IMR-90 (cell line): ENCODE measurements around the gene RFTN1. TPM values are rescaled to one million over a fixed set of nuclear protein-coding genes. Genes with fewer than 3 reads are reported as not detected.

Experiments used
- ATAC-seq: fragments of 200-7000 bp; cut with Tn5 transposase; 2 replicates; pipeline ENCODE4 v1.9.1; 2020; ENCODE audit warnings: low read depth, mild to moderate bottlenecking, moderate library complexity
- BruUV-seq: library from RNA; stranded (reverse); fragments of 400-500 nt; replicated peaks from 2 replicates; lab custom pipeline; 2021; lab: Mats Ljungman, UMichigan
- CTCF ChIA-PET: fragments of 300-600 bp; formaldehyde crosslinking; extraction: SDS; loops from one replicate; lab custom pipeline; 2021; ENCODE audit warnings: antibody characterized with exemption; lab: Yijun Ruan, JAX
- POLR2A ChIA-PET: fragments of 300-600 bp; sonication (Branson Sonifier 250); formaldehyde crosslinking; loops from one replicate; lab custom pipeline; 2022; ENCODE audit warnings: antibody characterized with exemption; ENCODE audit not compliant: unreplicated experiment; lab: Charles Lee
- DNase-seq: peaks from one replicate; pipeline ENCODE4 v3.0.0; 2013
- H2AFZ ChIP-seq: replicated peaks from 2 replicates; pipeline ENCODE3; 2013; ENCODE audit warnings: low read length, mild to moderate bottlenecking; ENCODE audit not compliant: poor library complexity
- H2AK5ac ChIP-seq: 2 replicates; pipeline ENCODE4 v1.6.1; 2013; ENCODE audit warnings: low read depth, low read length, inconsistent platforms
- H2AK9ac ChIP-seq: replicated peaks from 2 replicates; pipeline ENCODE3; 2013; ENCODE audit warnings: mild to moderate bottlenecking, low read depth, low read length, moderate library complexity; ENCODE audit not compliant: poor library complexity
- H2BK120ac ChIP-seq: 2 replicates; pipeline ENCODE4 v1.6.1; 2013; ENCODE audit warnings: low read depth, low read length, inconsistent platforms
- H2BK15ac ChIP-seq: 3 replicates; pipeline ENCODE4 v1.6.1; 2013; ENCODE audit warnings: low read depth, low read length, inconsistent platforms
- H2BK20ac ChIP-seq: 2 replicates; pipeline ENCODE4 v1.6.1; 2013; ENCODE audit warnings: low read depth, mild to moderate bottlenecking, inconsistent platforms, low read length, moderate library complexity
- H2BK5ac ChIP-seq: 2 replicates; pipeline ENCODE4 v1.6.1; 2013; ENCODE audit warnings: mild to moderate bottlenecking, low read depth, low read length, inconsistent platforms; ENCODE audit not compliant: poor library complexity, severe bottlenecking
- H3K14ac ChIP-seq: replicated peaks from 2 replicates; pipeline ENCODE4 v1.6.1; 2013; ENCODE audit warnings: low read depth, low read length, inconsistent platforms
- H3K18ac ChIP-seq: 2 replicates; pipeline ENCODE4 v1.6.1; 2013; ENCODE audit warnings: low read depth, low read length, control low read depth
- H3K23ac ChIP-seq: 2 replicates; pipeline ENCODE4 v1.6.1; 2013; ENCODE audit warnings: low read depth, low read length, inconsistent platforms
- H3K27ac ChIP-seq: 2 replicates; pipeline ENCODE4 v1.5.1; 2013; ENCODE audit warnings: mild to moderate bottlenecking, control low read depth, low read length; ENCODE audit not compliant: insufficient read depth
- H3K27me3 ChIP-seq: 2 replicates; pipeline ENCODE4 v1.6.1; 2013; ENCODE audit warnings: low read length; ENCODE audit not compliant: control insufficient read depth, insufficient read depth
- H3K36me3 ChIP-seq: 2 replicates; pipeline ENCODE4 v1.6.1; 2013; ENCODE audit warnings: low read length, mixed read lengths; ENCODE audit not compliant: control insufficient read depth, insufficient read depth
- H3K4ac ChIP-seq: 2 replicates; pipeline ENCODE4 v1.6.1; 2013; ENCODE audit warnings: low read depth, low read length, inconsistent platforms
- H3K4me1 ChIP-seq: 2 replicates; pipeline ENCODE4 v1.6.1; 2013; ENCODE audit warnings: low read length, mixed read lengths; ENCODE audit not compliant: control insufficient read depth, insufficient read depth
- H3K4me2 ChIP-seq: 2 replicates; pipeline ENCODE4 v1.6.1; 2013; ENCODE audit warnings: low read depth, mild to moderate bottlenecking, control low read depth, low read length, moderate library complexity
- H3K4me3 ChIP-seq: 2 replicates; pipeline ENCODE4 v1.5.1; 2013; ENCODE audit warnings: low read depth, mild to moderate bottlenecking, control low read depth, low read length, moderate library complexity; ENCODE audit not compliant: insufficient read depth
- H3K56ac ChIP-seq: 2 replicates; pipeline ENCODE4 v1.6.1; 2013; ENCODE audit warnings: low read length, inconsistent platforms; ENCODE audit not compliant: insufficient read depth; ENCODE audit errors: extremely low read depth
- H3K79me1 ChIP-seq, 2 experiments: 2 replicates each; pipeline ENCODE4 v1.6.1; 2013; ENCODE audit warnings: low read length in 2 of 2, inconsistent platforms in 1 of 2, low read depth in 1 of 2
- H3K9ac ChIP-seq: 2 replicates; pipeline ENCODE4 v1.6.1; 2013; ENCODE audit warnings: low read depth, low read length, control low read depth
- H3K9me1 ChIP-seq: 2 replicates; pipeline ENCODE4 v1.6.1; 2013; ENCODE audit warnings: low read length, inconsistent platforms; ENCODE audit not compliant: insufficient read depth
- H3K9me3 ChIP-seq: 2 replicates; pipeline ENCODE4 v1.6.1; 2013; ENCODE audit warnings: low read length; ENCODE audit not compliant: control insufficient read depth, insufficient read depth
- H4K20me1 ChIP-seq: 2 replicates; pipeline ENCODE4 v1.6.1; 2013; ENCODE audit warnings: low read length, inconsistent platforms; ENCODE audit not compliant: insufficient read depth
- H4K5ac ChIP-seq: 2 replicates; pipeline ENCODE4 v1.6.1; 2013; ENCODE audit warnings: mild to moderate bottlenecking, low read depth, low read length, control low read depth
- H4K8ac ChIP-seq, 2 experiments: 2 replicates each; pipeline ENCODE4 v1.6.1; 2013; ENCODE audit warnings: low read depth in 2 of 2, low read length in 2 of 2, control low read depth in 1 of 2, inconsistent platforms in 1 of 2
- H4K91ac ChIP-seq: 2 replicates; pipeline ENCODE4 v1.6.1; 2013; ENCODE audit warnings: low read depth, low read length, inconsistent platforms; ENCODE audit not compliant: insufficient read depth
- BHLHE40 ChIP-seq: fragments of 150-350 bp; IDR thresholded peaks from 2 replicates; pipeline ENCODE4 v1.6.1; 2016; ENCODE audit warnings: mild to moderate bottlenecking, low read depth, low read length
- CEBPB ChIP-seq: IDR thresholded peaks from 2 replicates; pipeline ENCODE4 v1.6.1; 2012; ENCODE audit warnings: low read depth, low read length, improper control_type of control experiment
- CHD1 ChIP-seq: IDR thresholded peaks from 2 replicates; pipeline ENCODE4 v1.6.1; 2012; ENCODE audit warnings: low read depth, low read length, improper control_type of control experiment
- CTCF ChIP-seq: conservative IDR thresholded peaks from 2 replicates; pipeline ENCODE4 v1.5.1; 2012; ENCODE audit warnings: mild to moderate bottlenecking, low read depth, low read length, improper control_type of control experiment
- ELK1 ChIP-seq: fragments of 150-350 bp; IDR thresholded peaks from 2 replicates; pipeline ENCODE4 v1.6.1; 2016; ENCODE audit warnings: low read depth, mild to moderate bottlenecking, low read length, moderate library complexity, borderline replicate concordance
- FOS ChIP-seq: fragments of 150-350 bp; IDR thresholded peaks from 2 replicates; pipeline ENCODE4 v1.6.1; 2016; ENCODE audit warnings: low read depth, low read length
- MAFK ChIP-seq: IDR thresholded peaks from 2 replicates; pipeline ENCODE4 v1.6.1; 2012; ENCODE audit warnings: low read depth, low read length, improper control_type of control experiment
- MAZ ChIP-seq: IDR thresholded peaks from 2 replicates; pipeline ENCODE4 v1.6.1; 2012; ENCODE audit warnings: low read depth, mild to moderate bottlenecking, low read length, improper control_type of control experiment, moderate library complexity, borderline replicate concordance
- MXI1 ChIP-seq: IDR thresholded peaks from 2 replicates; pipeline ENCODE4 v1.6.1; 2012; ENCODE audit warnings: low read depth, mild to moderate bottlenecking, low read length, moderate library complexity, borderline replicate concordance
- NFE2L2 ChIP-seq: fragments of 150-350 bp; IDR thresholded peaks from 2 replicates; pipeline ENCODE4 v1.6.1; 2016; ENCODE audit warnings: low read depth, mild to moderate bottlenecking, low read length
- POLR2A ChIP-seq: IDR thresholded peaks from 2 replicates; pipeline ENCODE4 v1.6.1; 2012; ENCODE audit warnings: mild to moderate bottlenecking, low read depth, low read length
- RAD21 ChIP-seq: IDR thresholded peaks from 2 replicates; pipeline ENCODE4 v1.6.1; 2012; ENCODE audit warnings: low read length, improper control_type of control experiment
- RCOR1 ChIP-seq: IDR thresholded peaks from 2 replicates; pipeline ENCODE4 v1.6.1; 2012; ENCODE audit warnings: mild to moderate bottlenecking, low read length, improper control_type of control experiment; ENCODE audit not compliant: insufficient replicate concordance
- RFX5 ChIP-seq: IDR thresholded peaks from 2 replicates; pipeline ENCODE4 v1.8.0; 2012; ENCODE audit warnings: low read depth, mild to moderate bottlenecking, low read length, moderate library complexity
- USF2 ChIP-seq: fragments of 150-350 bp; IDR thresholded peaks from 2 replicates; pipeline ENCODE4 v1.6.1; 2017; ENCODE audit warnings: mild to moderate bottlenecking, antibody characterized with exemption, low read length, low read depth
- WGBS, 2 experiments: methylation state at CpG; one replicate each; pipeline versions ENCODE4 v1.1.5 to v1.1.7; 2013; ENCODE audit warnings: missing lambda C conversion rate in 2 of 2; ENCODE audit not compliant: insufficient read length in 1 of 2; ENCODE audit errors: extremely low coverage in 2 of 2; 5-methylcytosine and 5-hydroxymethylcytosine counted together
- dilution Hi-C: fragments of 300-500 bp; cut with HindIII; formaldehyde crosslinking; loops from one replicate; pipeline ENCODE4 v1.14.3; 2018; ENCODE audit warnings: low sequenced_read_pairs; ENCODE audit not compliant: unreplicated experiment
- in situ Hi-C: fragments of 300-500 bp; cut with MboI; formaldehyde crosslinking; loops from 3 replicates; pipeline ENCODE4 v1.14.3; 2019; ENCODE audit warnings: low sequenced_read_pairs, inconsistent platforms, mixed read lengths
- intact Hi-C: fragments of 100-400 bp; cut with micrococcal nuclease; formaldehyde crosslinking; loops from 2 replicates; pipeline ENCODE4 v1.10.0; 2022
- polyA plus RNA-seq, 3 experiments: library from polyadenylated mRNA; depleted of rRNA; stranded (reverse); fragments of >200 nt; gene quantifications; 2 replicates each; pipeline ENCODE4 v1.2.3, GENCODE V29; 2012; ENCODE audit warnings: low replicate concordance in 1 of 3
- total RNA-seq: library from RNA; depleted of rRNA; stranded (reverse); fragments of >200 nt; gene quantifications from 2 replicates; pipeline ENCODE4 v1.2.3, GENCODE V29; 2012

Gene RFTN1
- total and polyA plus RNA-seq, 2 of the 4 experiments (the other 2 are of a cell fraction): 45.0 to 52.0 TPM

- DNase-seq (no peak), ATAC-seq (no peak)
- ChIA-PET POLR2A (no interaction called here), CTCF (no interaction called here)
- in situ Hi-C loops (no loop called here), dilution Hi-C loops (no loop called here), intact Hi-C loops (no loop called here)
- peaks cover 33 to 52% of the 10 kb centered on the region in 2 experiments for H3K79me1 ChIP-seq
- TF ChIP-seq ELK1 (no peak), MAZ (no peak), POLR2A (no peak), CTCF (no peak), FOS (no peak), RCOR1 (no peak), MAFK (no peak), CHD1 (no peak), USF2 (no peak), CEBPB (no peak), RAD21 (no peak), BHLHE40 (no peak), NFE2L2 (no peak), MXI1 (no peak), RFX5 (no peak)
- no peak overlapping the region for H3K14ac ChIP-seq
- no peak overlapping the region for H3K27ac ChIP-seq
- no peak overlapping the region for H4K5ac ChIP-seq
- no peak overlapping the region for H4K8ac ChIP-seq
- H3K23ac ChIP-seq: no peak overlapping the region
- H3K4me2 ChIP-seq: no peak overlapping the region
- H2BK120ac ChIP-seq: no peak overlapping the region
- no peak overlapping the region for H3K4me3 ChIP-seq
- BruUV-seq: no TSS peak
- no peak overlapping the region for H3K18ac ChIP-seq
- H2BK20ac ChIP-seq: no peak overlapping the region
- H3K36me3 ChIP-seq: peaks cover 21% of the 10 kb centered on the region
- no peak overlapping the region for H3K9ac ChIP-seq
- no peak overlapping the region for H3K56ac ChIP-seq
- H3K4me1 ChIP-seq: peaks cover 5% of the 10 kb centered on the region
- no peak overlapping the region for H2BK5ac ChIP-seq
- no peak overlapping the region for H3K4ac ChIP-seq
- no peak overlapping the region for H2AK5ac ChIP-seq
- H3K9me3 ChIP-seq: no peaks in the 10 kb centered on the region
- no peaks in the 10 kb centered on the region for H3K27me3 ChIP-seq
- no peak overlapping the region for H2BK15ac ChIP-seq
- H2AFZ ChIP-seq: no peak overlapping the region
- H3K9me1 ChIP-seq: peaks cover 17% of the 10 kb centered on the region
- no peak overlapping the region for H4K91ac ChIP-seq
- peaks cover 5% of the 10 kb centered on the region for H4K20me1 ChIP-seq
- no CpG with 5 or more reads among the region's 3 CpGs for WGBS, 2 experiments
- H2AK9ac ChIP-seq: no peak overlapping the region
These were observed 80.8 kb downstream of the RFTN1 start for GRCh38 chr3:16432714-16433113.
